Superior temporal gyrus (tissue), 1 donor: Measurements from ENCODE around the gene TVP23C.

ENCODE experiments used
- DNase-seq: peaks from one replicate; pipeline ENCODE4 v3.0.0-alpha.2; 2016; ENCODE audit errors: extremely low spot score

Gene TVP23C

DNA sequence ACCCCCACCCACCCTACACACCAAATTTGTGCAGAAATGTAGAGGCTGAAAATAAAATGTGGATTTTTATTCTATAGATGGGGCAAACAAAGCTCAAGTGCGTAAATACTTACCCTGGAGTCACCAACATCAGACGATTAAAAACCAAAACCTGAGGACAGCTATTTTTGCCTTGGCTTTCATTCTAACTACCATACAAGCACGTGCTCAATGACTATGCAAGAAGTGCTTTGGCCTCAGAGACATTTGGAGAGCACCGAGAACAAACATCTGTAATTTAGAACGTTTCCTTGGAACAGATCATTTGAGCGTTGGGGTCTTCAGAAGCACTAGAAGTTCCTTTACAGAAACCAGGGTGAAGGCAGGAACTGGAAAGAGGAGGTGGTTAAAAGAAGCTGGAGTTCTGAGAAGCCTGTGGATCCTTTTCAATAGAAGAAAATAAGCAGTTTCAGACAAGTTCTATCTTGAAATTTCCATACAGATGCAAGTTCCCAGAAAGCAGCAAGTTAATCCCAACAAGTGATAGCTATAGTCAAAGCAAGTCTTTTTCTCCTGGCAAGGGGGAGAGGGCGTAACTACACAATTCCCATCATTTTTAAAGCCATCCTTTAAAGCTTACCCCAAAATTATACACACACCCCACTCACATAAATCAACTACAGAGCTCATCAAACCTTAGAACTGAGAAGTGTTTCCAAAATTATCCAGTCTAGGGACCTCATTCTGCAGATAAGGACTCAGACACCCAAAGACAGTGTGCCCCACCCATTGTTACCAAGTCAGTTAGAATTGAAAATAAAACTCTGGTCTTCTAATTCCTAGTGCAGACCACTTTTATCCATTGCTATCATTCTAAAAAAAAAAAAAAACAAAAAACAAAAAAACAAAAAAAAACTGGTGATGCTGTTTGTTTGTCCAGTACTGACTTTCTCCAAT lies 66.3 kb downstream of the TVP23C start:
- no peak for DNase-seq

DNA sequence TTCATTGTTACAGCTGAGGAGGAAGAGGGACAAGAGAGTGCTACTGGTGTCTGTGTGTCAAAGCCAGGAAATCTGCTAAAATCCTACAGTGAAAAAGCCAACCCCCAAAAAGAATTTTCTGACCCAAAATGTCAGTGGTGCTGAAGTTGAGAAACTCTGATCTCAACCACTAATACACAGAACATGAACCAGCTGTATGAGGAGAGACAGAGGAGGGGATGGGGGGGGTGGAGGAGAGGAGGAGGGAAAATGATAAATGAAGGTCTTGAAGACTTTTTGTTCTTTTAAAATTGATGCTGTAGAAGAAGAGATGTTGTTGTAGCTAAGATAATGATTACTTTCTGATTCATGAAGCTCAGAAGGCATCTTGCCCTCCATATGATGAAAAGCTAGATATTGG lies 68.5 kb downstream of the TVP23C start:
- DNase-seq, result no peak

DNA sequence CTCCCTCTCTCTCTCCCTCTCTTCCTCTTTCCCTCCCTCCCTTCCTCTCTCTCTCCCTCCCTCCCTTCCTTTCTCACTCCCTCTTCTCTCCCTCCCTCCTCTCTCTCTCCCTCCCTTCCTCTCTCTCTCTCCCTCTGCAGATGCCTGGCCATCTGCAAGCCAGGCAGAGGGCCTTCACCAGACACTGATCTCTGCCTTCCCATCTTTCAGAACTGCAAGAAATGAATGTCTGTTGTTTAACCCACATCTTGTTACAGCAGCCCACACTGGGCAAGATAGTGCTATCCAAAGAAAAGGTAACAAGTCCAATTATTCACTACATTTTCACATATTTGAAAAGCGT lies 69.6 kb downstream of the TVP23C start:
- DNase-seq, result no peak

DNA sequence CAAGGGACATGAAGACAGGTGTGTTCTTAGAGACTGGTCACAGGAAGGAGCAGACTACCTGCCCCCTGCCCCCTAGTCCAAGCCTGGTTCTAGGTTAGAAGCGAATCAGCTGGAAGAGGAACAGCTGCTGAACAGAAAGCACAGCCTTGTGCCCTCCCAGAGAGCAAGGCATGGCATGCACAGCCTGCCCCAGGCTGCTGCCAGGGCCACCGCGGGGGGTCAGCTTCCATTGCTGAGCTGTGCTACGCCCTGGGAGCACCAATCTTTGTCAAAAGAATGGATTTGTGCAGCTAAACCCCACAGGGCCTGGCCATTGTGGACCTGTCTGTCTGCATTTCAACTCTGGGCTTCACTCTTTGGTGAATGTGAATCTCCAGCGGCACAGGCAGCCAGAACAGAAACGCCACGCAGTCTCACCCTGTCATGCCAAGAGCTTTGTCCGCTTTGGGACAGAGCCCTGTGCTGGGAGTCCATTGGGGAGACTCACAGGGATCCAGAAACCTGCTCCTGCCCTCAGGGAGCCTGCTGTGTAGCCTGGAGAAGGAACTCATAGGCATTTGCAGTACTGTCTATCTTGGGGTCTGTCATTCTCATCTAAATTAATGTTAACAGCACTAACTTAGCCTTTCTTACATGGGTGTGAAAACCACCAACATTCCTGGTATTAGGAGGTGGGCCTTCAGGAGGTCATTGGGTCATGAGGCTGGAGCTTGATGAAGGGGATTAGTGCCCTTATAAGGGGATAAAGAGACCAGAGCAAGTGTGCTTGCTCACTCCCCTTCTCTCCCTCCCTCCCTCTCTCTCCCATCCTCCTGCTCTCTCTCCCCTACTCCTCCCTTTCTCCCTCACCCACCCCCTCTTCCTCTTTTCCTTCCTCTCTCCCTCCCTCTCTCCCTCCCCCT lies 70.2 kb downstream of the TVP23C start:
- DNase-seq, result no peak

DNA sequence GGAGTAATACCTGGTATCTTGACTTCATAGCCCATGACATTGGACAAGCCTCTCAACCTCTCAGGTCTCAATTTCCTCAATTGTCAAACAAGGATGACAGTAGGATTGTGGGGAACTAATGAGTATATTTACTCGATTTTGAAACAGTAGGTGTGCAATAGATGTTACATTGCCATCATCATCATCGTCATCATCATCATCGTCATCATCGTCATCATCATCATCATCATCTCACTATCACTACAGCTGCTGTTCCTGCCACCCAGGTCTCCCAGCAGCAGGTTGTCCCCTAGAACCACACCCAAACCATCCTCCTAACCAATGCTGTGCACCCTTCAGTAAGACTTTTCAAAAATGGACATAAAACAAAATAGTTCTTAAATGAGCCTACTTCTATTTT lies 71.1 kb downstream of the TVP23C start:
- no peak for DNase-seq

DNA sequence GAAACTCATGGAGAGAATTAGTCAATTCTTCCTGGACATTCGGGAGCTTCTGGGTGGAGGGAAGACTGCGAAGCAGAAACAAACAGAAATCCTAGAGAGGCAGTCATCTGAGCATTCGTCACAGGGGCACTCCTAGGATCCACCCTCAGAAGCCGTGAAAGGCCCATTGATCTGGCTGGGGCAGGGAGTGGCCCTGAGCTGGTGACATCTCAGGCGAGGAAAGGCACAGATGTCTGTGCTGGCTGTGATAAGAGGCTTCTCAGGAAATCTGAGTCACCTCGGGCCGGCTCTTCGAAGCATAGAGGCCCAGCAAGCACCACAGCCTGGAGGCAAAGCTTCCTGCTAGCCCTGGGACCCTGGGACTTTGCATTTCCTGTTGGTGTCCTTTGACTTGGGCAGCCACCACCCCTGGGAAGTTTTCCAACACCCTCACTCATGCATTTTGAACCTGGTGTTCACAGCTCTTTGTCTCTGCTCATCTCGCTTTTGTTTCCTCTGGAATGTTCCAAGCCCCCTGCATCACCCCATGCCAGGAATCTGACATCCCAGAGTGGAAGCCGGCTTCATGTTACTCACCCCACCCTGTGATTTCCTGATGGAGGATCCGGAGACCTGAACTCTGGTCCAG lies 72.5 kb downstream of the TVP23C start:
- DNase-seq, result peak; percentile 88

DNA sequence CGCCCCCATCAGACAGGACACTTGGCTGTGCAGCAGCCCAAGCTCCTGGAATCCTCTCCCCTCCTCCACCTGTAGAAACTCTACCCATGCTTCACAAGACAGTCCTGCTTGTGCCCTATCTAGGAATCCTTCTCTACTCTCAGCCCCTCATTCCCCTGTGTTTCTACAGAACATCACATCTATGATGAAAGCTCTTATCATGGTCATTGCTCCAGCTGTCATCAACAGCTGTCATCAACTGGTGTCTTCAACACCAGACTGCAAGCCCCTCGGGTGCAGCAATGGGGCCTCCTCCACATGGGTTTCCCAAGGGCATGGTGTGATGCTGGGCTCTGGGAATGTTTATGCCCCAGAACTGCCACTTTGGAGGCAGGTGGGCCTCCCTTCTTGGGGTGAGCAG lies 74.7 kb downstream of the TVP23C start:
- no peak for DNase-seq

DNA sequence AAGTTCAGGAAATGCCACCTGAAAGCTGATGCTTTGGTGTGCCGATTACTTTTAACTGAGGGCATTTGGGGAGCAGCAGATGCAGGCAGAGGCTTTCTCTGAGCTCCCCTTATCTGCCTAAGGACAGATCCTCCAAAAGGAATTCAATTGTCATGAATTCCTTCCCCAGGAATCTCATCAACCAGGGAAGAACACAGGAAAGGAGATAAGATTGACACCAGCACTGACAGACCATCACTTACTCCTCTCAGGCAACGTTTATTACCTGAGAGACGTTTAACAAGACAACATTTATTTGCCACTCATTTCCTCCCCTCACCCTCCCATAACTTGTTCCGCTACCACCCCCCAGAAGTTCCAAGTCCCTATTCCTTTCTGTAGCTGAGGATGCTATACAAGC lies 78.2 kb downstream of the TVP23C start:
- DNase-seq, result no peak

DNA sequence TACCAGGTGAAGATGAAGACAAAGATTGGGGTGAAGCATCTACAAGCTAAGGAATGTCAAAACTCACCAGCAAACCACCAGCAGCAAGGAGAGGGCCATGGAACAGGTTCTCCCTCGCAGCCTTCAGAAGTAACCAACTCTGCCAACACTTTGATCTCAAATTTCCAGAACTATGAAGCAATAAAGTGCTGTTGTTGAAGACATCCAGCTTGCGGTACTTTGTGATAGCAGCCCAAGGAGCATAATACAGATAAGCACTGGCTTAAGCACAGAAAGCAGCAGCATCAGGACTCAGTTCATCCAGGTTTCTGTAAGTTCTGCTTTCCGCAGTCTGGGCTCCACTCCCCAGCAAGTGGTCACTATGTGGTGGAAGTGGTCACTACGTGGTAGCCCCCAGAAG lies 79.9 kb downstream of the TVP23C start:
- DNase-seq, result no peak

DNA sequence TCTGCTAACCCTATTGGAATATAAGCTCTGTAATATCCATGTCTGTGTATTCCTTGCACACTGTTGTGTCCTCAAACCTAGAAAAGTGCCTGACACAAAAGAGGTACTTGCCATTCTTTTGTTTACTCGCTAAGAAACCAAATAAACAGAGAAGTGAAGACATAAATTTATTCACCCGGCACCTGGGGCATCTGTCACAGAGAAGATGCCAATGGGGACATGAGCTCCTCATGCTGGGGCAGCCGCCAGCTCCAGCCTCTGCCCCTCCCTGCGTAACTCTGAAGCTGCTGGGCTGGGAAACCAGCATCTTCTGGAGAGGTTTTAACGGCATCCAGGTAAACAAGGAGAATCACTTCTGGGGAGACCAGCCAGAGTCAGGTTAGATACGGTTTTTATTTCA lies 80.8 kb downstream of the TVP23C start:
- no peak for DNase-seq

DNA sequence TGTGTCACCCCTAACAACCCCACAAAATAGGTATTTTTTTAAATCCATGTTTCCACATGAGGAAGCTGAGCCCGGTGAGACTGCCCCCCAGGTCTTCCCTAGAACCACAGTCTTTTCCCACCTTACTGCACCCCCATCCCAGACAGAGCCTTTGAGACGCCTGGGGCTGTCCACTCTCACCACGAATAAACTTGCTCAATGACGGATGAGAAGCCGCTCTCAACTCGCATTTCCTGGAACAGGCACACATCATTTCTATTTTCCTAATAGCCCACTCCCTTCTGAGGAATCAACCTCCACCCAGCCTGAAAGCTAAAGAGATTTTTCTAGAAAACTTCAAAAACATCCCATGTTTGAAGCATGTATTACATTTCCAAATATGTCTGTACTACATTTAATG lies 81.8 kb downstream of the TVP23C start:
- no peak for DNase-seq

DNA sequence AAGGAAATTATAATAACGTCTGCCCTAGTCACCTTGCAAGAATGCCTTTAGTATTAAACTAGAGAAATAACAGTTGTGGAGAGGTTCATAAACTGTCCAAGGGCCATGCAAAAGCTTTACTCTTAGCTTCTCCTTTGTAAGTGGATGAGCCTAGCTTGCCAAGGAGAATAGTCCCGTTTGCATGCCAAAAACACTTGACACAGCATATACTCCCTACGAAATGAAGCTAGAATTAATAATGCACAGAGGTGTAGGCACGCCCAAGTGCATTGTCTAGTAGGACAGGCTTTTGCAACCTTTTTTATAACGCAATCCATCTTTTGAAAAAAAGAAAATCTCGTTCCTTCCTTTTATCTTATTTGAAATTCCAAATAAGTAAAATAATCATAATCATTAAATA lies 83.1 kb downstream of the TVP23C start:
- DNase-seq, result no peak

DNA sequence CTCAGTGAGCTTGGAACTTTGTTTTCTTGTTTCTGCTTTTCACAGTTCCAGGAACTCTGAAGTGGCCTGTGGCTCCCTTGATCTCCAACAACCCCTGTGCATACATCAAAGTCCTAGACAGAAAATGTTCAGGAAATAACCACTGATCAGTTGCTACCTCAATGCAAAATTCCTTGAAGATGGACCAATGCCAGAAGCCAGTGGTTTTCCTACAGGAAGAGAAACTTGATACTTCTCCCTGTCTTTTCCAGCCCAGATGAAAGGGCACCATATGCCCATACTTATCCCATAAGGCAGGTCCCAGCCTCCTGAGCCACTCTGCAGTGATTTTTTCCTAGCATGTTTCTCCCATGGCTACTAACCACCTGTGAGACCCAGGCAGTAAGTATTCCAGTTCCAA lies 83.6 kb downstream of the TVP23C start:
- no peak for DNase-seq

DNA sequence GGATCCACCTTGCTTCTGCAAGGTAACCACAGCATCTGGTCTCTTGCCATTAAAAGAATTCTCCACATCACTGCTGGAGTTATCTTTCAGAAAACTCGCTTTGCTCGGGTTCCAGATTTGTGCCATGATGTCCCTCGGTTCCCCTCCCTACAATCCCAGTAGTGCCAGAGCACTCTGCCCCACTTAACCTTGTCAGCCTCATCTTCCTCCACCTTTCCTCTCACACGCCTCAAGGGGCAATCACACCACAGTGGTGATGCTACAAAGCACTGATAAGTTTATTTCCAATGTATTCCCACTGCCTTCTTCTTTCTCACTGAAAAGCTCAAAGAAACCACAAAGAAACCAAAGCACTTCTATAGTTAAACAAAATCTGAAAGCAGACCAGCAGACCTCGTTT lies 84.4 kb downstream of the TVP23C start:
- DNase-seq, result no peak

DNA sequence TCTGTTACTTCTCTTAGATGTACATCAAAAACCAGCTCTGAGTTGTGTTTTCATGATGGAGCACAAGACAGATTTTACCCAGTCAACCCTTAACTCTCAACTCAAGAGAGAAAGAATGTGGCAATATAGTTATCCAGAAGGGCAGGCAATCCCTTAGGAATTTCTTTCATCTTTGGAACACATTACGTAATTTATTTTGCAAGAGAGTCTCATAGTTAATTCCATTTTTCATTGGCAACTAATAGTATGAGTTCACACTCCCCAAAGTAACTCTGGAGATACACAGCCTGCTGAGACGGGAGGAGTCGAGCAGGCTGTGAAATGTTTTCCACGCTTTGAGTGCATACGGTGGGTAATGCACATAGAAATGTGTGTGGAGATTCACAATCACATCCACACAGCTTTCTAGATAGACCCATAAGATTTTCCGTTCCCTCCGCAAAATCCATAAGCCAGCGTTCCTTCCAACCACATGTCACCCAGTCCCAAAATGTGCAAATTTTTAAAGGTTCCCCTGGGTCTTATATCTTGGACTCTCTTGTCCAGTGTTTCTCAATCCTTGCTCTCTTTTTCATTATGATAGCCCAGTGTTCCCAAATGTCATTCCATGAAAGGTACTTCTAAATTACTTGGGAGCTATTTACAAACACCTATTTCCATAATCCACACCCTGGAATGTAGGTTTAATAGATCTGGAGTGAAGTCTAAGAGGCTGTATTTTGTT lies 87.5 kb downstream of the TVP23C start:
- no peak for DNase-seq

DNA sequence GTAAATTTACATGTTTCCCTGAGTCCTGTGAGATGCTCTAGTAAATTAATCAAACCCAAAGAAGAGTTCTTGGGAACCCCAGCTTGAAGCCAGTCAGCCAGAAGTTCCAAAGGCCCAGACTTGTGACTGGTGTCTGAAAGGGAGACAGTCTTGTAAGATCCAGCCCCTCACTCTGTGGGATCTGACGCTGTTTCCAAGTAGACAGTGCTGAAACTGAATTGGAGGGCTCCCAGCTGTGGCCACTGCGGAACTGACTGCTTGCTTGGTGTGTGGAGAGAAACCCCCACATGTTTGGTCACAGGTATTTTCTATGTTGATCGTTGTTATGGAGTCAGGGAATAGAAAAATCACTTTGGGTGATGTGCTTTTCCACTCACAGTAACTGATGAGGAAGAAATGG lies 90.4 kb downstream of the TVP23C start:
- no peak for DNase-seq

DNA sequence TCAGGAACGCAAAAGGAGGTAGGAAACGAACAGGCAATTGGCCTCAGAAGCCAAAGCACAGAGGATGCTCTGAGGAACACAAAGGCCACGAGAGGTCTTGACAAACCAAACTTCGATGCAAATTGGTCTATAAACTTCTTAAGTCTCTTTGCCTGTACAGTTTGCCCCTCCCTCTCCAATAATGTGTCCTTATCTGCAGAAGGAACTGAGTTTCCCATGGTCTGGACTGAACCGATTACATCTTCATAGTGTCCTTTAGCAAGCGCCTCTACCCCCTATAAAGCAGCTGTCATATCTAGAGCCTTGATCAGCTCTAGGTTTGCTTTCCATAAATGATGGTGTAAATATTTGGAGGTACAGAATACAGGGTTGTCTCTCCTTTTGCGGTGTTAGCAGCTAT lies 92.7 kb downstream of the TVP23C start:
- DNase-seq, result no peak

DNA sequence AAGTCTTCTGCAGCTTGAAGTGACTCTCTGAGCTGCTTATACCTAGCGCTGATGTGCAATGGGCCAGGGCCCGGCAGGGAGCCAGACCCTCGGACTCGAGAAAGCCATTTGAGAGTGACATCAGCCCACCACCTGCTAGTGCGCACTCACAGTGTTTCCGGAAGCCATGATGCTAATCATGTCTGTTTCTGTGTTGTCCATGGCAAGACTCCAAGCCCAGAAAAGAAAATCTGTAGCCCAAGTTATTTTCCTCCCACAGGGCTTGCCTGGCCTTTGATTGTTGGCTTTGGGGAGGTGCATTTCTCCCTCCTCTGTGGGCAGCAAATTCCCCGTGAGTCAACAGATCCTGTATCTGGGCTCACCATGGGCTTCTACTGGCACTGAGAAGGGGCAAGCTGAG lies 94.0 kb downstream of the TVP23C start:
- DNase-seq, result no peak

DNA sequence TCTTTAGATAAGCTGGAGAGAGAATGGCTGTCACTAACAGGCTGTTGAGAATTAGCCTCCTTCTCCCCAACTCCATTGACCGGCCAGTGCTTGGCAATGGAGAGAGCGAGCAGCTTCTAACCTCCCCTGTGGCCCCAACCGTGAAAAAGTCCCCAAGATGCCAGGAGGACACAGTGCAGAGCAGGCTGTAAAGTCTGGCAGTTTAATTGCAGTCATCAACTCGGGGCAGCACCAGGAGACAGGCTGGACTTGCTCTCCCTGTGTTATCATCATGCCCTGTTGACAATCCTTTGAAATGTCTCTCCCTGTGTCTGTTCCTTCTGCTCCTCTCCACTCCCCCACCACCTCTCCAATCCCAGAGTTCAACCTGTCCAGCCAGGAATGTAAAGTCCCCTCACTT lies 95.2 kb downstream of the TVP23C start:
- no peak for DNase-seq

DNA sequence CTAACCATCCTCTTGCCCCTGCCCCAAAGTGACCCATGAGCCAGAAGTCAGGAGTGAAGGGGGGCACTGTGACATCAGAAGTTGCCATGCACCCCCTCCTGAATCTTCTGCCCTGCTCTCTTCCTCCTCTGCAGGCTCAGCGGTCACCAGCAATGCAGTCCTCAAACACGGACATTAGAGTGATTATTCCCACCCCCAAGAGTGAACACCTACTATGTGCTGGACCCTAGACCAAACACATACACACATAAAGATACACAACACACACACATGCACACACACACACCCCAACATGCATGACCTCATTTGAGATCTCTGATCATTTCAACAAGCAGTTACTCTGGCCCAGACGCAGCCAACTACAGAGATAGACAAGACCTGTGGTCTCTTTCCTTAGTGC lies 95.7 kb downstream of the TVP23C start, which contains the start of gene CDRT4:
Gene CDRT4, minus strand, starts transcription at position 30 of the 400 bp plus-strand sequence. CDS start 27,383 bp downstream, outside the sequence.
- DNase-seq, result no peak

DNA sequence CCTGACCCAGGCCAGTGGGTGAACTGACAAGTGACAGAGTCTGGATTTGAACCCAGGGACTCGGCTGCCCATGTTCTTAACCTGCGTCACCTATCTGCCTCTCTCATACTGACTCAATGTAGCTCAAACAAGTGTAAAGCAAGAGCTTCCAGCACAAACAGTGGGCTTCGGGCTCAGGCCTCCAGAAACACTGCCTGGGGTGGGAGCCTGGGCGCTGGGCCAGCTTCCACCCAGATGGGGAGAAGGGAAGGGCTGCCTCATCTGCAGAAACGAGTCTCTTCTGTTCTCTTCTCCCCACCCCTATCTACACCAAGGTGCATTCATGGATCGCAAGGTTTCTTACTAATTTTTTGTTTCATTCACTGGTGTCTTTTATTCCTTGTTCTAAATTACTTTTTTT lies 97.2 kb downstream of the TVP23C start:
- no peak for DNase-seq
